PC-3 (cell line): Measurements from ENCODE around the gene TCERG1.

Experiments used
- CTCF ChIP-seq: fragments of 300-600 bp; sonication (generic); conservative IDR thresholded peaks from 2 replicates; pipeline ENCODE4 v1.5.1; 2017; ENCODE audit warnings: antibody characterized with exemption, low read depth, mild to moderate bottlenecking, low read length
- EZH2 ChIP-seq: fragments of 300-600 bp; sonication (generic); IDR thresholded peaks from one replicate; pipeline ENCODE4 v1.6.1; 2017; ENCODE audit warnings: antibody characterized with exemption, mild to moderate bottlenecking, low read length; ENCODE audit not compliant: unreplicated experiment
- EZH2phosphoT487 ChIP-seq: fragments of 300-600 bp; sonication (generic); IDR thresholded peaks from 2 replicates; pipeline ENCODE4 v1.6.1; 2018; ENCODE audit warnings: mild to moderate bottlenecking, antibody characterized with exemption, low read length, borderline replicate concordance

GRCh38 chr5:146548781-146549449 is 101.8 kb downstream of the TCERG1 start:
- TF ChIP-seq EZH2phosphoT487 (no peak), CTCF (no peak), EZH2 (no peak)
